8988T (cell line): ENCODE measurements around the gene FCER2.
"Not testable (repeated sequence)": the region's sequence is repeated elsewhere in the genome, so short reads cannot be mapped to it uniquely, and the experiment has no call there.

ENCODE experiments used
- DNase-seq: peaks from one replicate; pipeline ENCODE4 v3.0.0; 2011

Gene FCER2

GRCh38 chr19:7701654-7702457, at the start of gene FCER2:
TSS of gene FCER2 (minus strand) at chr19:7702131. CDS start at chr19:7699760, 2,371 bp downstream.
- no peak for DNase-seq

GRCh38 chr19:7751157-7751783, 49.3 kb upstream of the FCER2 start:
- DNase-seq, result no peak

DNA sequence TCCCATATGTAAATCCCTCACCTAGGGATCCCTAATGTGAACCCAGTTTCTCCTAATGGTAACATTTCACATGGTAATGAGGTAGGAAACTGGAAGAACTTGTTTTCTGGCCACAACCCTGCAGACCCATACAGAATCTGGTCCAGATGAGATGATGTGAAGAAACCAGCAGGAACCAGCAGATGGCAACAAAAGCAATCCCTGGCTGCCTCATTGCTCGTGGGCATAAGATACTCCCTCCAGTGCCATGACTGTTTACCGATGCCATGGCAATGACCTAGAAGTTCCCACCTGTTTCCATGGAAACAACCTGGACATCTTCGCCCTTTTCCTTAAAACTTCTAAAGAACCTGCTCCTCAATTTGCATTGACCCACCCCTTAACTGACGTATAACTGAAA, 46.8 kb upstream of the FCER2 start:
- no peak for DNase-seq

DNA sequence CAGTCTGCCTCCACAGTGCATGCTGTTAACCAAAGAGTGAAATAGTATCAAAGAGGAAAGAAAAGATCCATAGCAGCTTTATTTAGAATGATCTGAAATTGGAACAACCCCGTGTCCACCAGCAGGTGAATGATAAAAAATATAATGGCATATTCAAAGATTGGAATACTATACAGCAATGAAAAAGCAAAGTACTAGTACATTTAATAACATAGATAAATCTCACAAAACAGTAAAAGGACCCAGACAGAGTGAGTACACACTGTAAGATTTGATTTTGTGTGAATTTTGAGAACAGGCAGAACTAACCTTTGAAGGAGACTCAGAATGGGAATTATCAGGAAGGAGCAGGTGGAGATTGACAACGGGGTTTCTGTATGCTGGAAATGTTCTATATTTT, 46.2 kb upstream of the FCER2 start:
- no peak for DNase-seq

DNA sequence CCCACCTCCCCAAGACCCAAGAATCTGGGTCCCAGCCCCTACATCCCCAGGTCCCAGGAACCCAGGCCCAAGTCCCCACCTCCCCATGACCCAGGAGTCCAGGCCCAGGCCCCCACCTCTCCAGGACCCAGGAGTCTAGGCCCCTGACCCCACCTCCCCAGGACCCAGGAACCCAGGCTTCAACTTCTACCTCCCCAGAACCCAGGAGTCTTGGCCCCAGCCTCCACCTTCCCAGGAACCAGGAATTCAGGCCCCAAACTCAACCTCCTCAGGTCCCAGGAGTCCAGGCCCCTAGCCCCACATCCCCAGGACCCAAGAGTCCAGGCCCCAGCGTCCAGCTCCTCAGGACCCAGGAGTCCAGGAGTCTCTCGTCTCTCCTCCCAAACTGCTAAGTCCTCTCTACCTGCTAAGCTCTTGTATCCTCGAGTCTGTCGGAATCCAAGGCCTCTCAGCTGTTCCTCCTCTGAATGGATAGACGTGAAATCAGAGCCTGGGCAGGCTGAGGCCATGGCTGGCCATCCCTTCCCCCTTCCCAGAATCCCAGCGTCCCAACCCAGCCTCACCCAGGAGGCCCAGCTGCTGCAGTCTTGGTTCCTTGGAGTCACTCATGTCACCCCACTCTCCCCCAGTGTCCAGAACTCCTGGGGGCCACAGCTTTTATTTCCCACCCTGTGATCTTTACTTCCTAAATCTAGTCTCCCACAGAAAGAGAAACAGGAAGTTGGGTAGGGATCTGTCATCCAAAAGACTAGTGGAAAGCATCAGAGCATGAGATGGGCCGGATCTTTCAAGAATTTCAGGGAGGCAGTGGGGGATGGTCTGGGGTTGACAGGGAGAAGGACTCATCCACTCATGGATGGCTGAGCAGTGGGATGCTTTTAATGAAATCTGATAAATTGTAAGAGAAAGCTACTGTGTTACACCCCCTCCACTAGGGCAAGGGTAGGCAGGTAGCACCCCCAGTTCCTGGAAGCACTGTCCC, 45.3 kb upstream of the FCER2 start, which contains the start of gene CD209:
TSS of gene CD209 (minus strand) at position 632 of the 982 bp plus-strand sequence. CDS start at position 609, 23 bp downstream.
- no peak for DNase-seq

DNA sequence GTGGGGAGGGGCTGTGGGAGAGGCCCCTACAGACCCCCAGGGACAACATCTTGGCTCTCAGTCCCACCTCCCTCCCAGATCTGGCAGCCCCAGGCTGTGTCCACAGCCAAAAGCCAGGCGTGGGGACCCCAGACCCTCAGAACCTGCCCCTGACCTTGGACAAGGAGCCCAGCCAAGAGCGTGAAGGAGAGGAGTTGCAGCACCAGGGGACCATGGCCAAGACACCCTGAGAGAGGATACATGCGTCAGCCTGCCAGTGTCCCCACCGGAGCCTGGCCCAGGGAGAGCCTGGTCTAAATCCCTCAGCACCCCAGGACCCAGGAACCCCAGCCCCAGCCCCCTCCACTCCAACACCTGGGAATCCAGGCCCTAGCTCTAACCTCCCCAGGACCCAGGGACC, 44.4 kb upstream of the FCER2 start:
- not testable (repeated sequence) for DNase-seq

DNA sequence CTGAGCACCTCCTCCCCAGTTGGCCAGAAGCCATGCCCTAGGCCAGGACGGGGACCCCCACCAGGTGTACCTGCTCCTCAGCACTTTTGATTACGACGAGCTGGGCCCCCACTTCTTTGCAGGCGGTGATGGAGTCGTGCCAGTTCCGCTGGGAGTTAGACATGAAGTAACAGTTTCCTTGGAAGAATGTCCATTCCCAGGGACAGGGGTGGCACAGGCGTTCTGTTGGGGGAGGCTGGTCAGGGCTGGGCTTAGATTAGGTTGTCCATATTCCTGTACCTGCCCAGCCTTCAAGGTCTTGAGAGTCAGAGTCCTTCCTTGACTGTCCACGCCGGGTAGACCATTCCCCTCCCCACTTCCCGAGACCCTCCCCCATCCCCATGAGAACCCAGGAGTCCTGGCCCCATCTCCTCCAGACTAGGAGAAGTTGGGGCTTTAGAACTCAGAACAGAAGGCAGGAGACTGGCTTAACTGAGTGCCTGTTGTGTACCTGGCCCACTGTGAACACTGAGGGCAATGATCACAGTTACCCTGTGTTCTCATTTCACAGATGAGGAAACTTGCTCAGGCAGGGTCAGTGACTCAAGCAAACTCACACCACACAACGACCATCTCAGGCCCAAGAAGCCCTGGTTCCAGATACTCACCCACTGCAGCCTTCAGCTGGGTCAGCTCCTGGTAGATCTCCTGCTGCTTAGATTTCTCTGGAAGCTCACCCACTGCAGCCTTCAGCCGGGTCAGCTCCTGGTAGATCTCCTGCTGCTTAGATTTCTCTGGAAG, 43.1 kb upstream of the FCER2 start:
- no peak for DNase-seq

DNA sequence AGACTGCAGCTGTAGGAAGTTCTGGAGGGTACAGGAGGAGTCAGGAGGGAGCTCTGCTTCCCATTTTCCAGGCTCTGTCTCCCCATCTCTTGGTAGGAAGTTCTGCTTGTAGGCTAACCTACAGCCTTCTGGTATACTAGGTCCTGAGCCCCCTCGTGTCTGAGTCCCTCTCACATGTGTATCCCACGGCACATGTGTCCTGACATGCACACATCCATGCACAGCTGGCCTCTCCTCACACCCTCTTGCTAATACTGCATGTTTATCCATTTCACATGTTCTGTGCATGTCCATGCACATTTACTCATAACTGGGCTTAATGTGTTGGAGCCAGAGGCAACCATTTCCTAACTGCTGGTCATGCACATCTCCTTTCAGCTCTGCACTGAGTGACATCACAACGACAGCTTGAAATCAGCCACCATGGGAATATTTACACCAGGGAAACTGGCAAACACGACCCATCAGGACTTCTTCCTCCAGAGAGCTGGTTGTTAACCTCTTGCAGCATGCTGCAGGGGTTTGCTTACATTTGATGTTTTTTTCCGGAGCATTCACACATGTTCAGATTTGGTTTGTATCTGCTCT, 42.4 kb upstream of the FCER2 start:
- no peak for DNase-seq

DNA sequence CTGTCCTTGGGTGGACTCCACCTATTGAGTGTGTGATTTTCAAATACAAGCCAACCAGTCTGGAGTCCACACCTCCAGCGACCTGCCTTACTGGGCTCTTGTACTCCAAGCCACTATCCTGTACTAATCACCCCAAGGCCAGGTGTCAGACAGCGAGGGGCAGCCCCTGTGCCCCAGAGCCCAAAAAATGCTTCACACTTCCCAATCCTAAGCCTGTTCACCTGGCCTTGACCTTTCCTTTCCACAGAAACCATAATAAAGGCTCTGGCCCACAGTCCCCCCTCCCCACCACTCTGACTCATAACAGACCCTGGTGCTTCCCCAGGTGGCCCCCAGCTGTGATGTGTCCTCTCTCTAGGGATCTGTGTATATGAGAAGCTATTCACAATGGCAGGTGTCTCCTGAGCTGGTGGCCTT, 41.5 kb upstream of the FCER2 start:
- DNase-seq, result no peak

DNA sequence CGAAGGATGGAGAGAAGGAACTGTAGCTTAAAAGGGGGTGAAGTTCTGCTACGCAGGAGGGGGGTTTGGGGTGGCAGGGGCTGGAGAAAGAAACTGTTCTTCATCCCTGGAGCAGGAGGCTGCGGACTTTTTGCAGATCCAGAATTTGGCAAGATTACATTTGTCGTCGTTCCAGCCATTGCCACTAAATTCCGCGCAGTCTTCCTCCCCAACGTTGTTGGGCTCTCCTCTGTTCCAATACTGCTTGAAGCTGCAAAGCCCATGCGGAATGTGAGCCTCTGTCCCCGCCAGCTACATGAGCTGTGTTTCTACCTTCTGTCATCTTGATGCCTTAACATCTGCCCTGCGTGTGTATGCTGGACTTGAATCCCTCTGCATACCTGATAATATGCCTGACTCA, 41.1 kb upstream of the FCER2 start:
- DNase-seq, result no peak

- no peak for DNase-seq
These were observed 40.6 kb upstream of the FCER2 start for GRCh38 chr19:7742575-7742974.

DNA sequence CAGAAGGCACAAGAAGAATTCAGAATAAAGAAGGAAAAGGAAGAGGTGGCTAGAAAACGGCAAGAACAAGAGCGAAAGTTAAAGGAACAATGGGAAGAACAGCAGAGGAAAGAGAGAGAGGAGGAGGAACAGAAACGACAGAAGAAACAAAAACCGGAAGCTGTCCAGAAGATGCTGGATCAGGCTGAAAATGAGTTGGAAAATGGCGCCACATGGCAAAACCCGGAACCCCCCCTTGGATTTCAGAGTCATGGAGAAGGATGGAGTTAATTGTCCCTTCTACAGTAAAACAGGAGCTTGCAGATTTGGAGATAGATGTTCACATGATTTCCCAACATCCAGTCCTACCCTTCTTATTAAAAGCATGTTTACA, 38.7 kb upstream of the FCER2 start:
- DNase-seq, result no peak

- no peak for DNase-seq
These were observed 38.1 kb upstream of the FCER2 start for GRCh38 chr19:7739801-7740681.

DNA sequence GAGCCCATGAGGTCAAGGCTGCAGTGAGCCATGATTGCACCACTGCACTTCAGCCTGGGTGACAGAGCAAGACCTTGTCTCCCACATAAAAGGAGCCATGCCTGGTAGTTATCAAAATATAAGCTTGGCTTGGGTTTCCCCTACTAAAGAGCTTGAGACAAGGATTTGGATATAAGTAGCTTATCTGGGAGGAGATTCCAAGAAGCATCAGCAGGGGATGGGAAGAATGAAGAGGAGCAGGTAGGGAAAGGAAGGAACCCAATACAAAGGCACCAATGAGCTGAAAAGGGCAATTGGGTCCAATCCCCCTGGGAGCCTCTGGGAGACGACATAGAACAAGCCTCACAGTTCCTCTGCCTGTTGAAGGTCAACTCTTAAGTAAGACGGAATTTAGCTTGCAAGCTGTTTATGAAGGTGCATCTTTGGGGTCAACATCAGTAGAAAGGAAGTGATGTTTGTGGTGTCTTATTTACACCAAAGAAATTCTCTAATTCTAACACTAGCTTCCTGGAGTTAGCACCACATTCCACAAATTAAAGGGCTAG, 37.4 kb upstream of the FCER2 start:
- DNase-seq, result no peak

DNA sequence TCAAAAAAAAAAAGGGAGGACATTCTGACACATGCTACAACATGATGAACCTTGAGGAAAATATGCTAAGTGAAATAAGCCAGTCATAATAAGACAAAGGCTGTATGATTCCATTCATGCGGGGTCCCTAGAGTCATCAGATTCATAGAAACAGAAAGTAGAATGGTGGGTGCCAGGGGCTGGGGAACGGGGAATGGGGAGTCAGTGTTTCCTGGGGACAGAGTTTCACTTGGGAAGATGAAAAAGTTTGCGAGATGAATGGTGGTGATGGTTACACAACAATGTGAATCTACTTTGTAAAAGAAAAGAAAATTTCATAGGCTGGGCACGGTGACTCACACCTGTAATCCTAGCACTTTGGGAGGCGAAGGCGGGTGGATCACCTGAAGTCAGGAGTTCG, 36.1 kb upstream of the FCER2 start:
- no peak for DNase-seq

DNA sequence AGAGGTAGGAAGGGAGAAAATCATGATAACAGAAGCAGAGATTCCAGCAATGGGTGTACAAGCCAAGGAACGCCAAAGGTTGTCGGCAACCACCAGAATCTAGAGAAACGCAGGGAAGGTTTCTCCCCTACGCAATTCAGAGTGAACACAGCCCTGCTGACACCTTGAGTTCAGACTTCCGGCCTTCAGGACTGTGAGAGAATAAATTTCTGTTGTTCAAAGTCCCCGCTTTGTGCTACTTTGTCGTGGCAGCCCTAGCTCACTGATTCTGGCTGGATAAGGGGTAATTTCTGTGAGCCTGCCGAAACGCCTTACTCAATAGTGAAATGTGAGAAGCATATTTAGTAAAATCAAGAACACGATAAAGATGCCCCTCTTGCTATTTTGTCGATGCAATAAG, 35.3 kb upstream of the FCER2 start:
- DNase-seq, result no peak

DNA sequence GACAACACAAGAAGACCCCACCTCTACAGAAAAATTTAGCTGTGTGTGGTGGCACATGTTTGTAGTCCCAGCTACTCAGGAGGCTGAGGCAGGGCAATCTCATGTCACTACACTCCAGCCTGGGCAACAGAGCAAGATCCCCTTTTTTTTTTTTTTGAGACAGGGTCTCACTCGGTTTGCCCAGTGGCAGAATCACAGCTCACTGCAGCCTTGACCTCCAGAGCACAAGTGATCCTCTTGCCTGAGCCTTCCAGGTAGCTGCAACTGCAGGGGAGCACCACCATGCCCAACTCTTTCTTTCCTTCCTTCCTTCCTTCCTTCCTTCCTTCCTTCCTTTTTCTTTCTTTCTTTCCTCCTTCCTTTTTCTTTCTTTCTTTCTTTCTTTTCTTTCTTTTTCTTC, 34.2 kb upstream of the FCER2 start:
- no peak for DNase-seq

DNA sequence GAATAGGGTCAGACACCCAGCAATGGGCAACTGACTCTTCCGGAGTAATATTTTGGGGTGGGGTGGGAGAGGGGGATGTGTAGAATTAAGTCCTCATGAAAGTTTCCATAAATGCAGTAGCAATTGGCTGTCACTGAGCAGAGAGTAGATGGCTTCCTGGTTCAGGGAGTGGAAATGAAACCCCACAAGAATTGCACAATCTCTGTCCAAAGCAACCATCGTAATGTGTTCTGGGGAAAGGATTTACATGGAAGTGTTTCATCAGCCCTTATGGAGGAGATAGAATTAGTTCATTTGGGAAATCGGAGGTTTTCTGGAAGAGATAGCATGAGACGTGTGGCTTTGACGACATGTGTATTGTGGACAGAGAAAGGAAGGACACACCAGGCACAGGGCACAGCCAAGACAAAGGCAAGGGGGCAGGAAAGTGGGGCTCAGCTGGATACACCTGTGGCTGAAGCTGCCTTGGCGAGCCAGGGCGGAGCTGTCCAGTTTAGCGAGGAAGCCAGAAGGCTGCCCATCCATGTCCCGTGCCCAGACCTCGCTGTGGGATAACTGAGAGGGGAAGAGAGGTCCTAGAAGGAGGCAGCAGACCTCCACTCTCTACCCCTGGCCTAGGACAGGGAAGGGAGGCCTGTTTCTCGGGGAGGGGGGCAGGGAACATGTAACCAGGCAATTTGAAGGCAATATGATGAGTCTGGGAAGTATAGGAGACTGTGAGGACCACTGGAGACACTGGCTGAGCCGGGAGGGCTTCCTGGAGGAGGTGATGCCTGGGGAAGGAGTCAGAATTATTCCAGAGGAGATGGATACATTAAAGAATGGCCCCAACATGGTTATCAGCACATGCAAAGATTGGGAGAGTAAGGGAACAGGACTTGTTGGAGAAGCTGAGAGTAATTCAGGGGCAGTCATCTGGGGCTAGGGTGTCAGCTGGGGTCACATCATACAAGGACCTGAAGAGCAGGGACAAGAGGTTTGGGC, 32.6 kb upstream of the FCER2 start:
- DNase-seq, result no peak

- no peak for DNase-seq
These were observed 31.4 kb upstream of the FCER2 start for GRCh38 chr19:7733376-7733775.
